Lower leg skin (tissue), 4 donors: Measurements from ENCODE around the gene MVB12B. TPM values are rescaled to one million over a fixed set of nuclear protein-coding genes. Genes with fewer than 3 reads are reported as not detected.
A peak's percentile ranks its signal among the peaks of the same experiment; 100 is the strongest.

Source experiments
- DNase-seq, 2 donors: peaks; one replicate each; pipeline ENCODE4 v3.0.0-alpha.2; 2019; ENCODE audit warnings: low spot score in 2 of 2
- H3K4me3 ChIP-seq: fragments of 200-600 bp; sonication (generic); 2 replicates; pipeline ENCODE4 v1.5.1; 2017; ENCODE audit warnings: mild to moderate bottlenecking, low read depth; ENCODE audit not compliant: poor library complexity, severe bottlenecking
- POLR2A ChIP-seq, 2 donors: fragments of 450-650 bp; IDR thresholded peaks; one replicate each; pipeline ENCODE4 v1.6.1; 2016 to 2017; ENCODE audit warnings: antibody characterized with exemption in 2 of 2, mild to moderate bottlenecking in 1 of 2, moderate library complexity in 1 of 2
- WGBS, 2 donors: methylation state at CpG; one replicate each; pipeline ENCODE4 v1.1.5; 2018; 5-methylcytosine and 5-hydroxymethylcytosine counted together
- intact Hi-C: fragments of 100-400 bp; cut with DNase I; formaldehyde crosslinking; loops from one replicate; pipeline ENCODE4 v1.15.0; 2023; ENCODE audit warnings: low total_unique reads
- total RNA-seq, 4 donors: library from RNA; depleted of rRNA; stranded (reverse); fragments of >200 nt; gene quantifications; one replicate each; pipeline ENCODE4 v1.1.0, GENCODE V29; 2016
- TF ChIP-seq, protein P1 (sequence below), 3 donors: fragments of 450-650 bp; IDR thresholded peaks; one replicate each; pipeline ENCODE4 v1.5.1; 2016; ENCODE audit warnings: antibody characterized with exemption in 3 of 3, mild to moderate bottlenecking in 3 of 3, moderate library complexity in 2 of 3

MVB12B gene
- total RNA-seq, 4 donors from 2014 or later = 8.6 to 12.5 (median 10.9) TPM

DNA sequence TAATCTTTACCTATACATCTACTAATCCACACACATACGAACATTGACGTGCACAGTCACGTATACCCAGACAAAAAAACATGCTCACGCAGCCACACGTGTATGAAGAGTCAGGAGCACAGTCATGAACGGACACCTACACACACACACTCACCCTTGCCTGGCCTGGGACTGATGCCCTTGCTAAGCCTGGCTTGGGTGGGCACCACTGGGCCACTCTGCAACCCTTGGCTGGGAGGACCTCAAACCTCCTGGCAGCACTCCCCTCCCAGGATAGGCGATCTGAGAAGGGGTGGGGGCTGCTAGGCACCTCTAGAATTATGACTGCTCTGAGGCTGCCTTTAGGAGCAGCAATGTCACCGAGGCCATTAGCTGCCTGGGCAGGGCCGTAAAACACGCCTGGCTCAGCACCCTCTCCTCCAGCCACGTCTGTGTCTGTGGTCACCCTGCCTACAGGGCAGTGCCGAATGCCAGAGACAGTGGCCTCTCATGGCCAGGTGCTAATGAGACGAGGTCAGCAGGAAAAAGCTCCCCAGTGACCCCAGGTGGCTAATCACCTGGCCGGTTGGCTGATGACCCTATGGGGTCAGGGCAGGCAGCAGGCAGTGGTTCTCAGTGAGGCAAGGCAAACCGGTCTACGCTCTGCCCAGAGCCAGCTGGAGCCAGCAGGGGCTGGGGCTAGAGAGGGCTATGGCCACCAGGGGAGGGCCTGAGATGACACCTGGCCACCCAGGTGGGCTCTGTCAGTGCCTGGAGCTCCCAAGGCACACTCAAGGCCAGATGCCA is 33.7 kb upstream of the MVB12B start:
- WGBS, 2 donors = 63 to 77% methylated on average over 8 to 16 of the region's 16 CpGs
- H3K4me3 ChIP-seq = no peak overlapping the region
- TF ChIP-seq, protein P1, sequence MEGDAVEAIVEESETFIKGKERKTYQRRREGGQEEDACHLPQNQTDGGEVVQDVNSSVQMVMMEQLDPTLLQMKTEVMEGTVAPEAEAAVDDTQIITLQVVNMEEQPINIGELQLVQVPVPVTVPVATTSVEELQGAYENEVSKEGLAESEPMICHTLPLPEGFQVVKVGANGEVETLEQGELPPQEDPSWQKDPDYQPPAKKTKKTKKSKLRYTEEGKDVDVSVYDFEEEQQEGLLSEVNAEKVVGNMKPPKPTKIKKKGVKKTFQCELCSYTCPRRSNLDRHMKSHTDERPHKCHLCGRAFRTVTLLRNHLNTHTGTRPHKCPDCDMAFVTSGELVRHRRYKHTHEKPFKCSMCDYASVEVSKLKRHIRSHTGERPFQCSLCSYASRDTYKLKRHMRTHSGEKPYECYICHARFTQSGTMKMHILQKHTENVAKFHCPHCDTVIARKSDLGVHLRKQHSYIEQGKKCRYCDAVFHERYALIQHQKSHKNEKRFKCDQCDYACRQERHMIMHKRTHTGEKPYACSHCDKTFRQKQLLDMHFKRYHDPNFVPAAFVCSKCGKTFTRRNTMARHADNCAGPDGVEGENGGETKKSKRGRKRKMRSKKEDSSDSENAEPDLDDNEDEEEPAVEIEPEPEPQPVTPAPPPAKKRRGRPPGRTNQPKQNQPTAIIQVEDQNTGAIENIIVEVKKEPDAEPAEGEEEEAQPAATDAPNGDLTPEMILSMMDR (IDR thresholded peaks at IDR 0.05) = no peak
- no peak for TF ChIP-seq POLR2A (IDR thresholded peaks at IDR 0.05)
- intact Hi-C loops = no loop called here
- DNase-seq = peak in 1 of 2 donors; percentile 75

DNA sequence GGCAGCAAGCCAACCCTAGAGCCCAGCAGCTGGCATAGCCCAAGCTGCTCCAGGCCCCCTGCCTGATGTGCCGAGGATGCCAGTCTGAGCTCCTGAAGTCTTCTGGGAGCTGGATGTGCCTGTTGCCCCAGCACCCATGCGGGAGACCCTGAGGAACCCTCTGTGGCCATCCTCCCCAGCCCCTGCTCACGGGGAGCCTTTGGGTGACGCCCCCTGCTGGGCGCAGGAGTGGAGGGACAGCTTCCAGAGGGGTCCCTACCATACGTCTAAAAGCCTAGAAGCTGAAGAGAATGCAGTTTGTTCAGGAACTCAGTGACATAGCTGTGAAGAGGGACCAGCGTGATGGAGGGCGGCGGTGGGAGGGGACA is 33.1 kb upstream of the MVB12B start:
- TF ChIP-seq, protein P1 (IDR thresholded peaks at IDR 0.05) = no peak
- TF ChIP-seq POLR2A (IDR thresholded peaks at IDR 0.05) = no peak
- DNase-seq = peak in 1 of 2 donors; percentile 60
- intact Hi-C loops = no loop called here
- no peak overlapping the region for H3K4me3 ChIP-seq
- 80 to 84% methylated on average over 7 to 9 of the region's 9 CpGs for WGBS, 2 donors

DNA sequence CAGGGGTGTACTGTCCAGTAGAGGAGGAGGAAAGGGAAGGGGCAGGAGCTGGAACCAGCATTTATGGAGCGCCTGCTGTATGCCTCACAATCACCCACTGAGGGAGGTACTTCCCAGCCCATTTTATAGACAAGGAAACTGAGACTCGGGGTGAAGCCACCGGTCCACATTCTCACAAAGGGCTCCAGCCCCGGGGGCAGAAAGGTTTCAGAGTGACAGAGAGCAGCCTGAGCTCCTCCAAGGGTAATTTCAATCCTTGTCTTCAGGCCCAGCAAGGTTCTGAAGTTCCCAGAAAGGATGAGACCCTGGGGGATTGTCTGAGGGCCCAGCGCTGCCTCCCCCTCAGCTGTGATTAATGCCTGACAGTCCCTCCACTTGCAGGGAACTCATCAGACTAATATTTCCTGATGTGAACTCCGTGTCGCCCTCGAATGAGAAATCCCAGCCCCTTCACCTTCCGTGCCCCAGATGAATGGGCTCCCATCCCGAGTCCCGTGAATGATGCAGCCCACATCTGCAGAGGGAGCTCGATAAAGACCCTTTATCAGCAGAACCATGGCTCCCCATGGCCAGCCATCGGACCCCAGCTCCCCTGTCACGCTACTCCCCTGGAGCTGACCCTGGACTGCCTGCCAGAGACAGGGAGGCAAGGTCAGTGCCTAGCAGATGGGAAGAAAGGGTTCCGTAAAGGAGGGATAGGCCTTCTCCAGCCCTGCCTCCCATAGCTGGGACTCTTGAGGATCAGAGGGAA is 32.1 kb upstream of the MVB12B start:
- peak in 1 of 2 donors; percentile 76 for DNase-seq
- 85 to 89% methylated on average over 15 of the region's 15 CpGs for WGBS, 2 donors
- H3K4me3 ChIP-seq = no peak overlapping the region
- intact Hi-C loops = no loop called here
- no peak for TF ChIP-seq POLR2A (IDR thresholded peaks at IDR 0.05)
- TF ChIP-seq, protein P1 (IDR thresholded peaks at IDR 0.05) = no peak

DNA sequence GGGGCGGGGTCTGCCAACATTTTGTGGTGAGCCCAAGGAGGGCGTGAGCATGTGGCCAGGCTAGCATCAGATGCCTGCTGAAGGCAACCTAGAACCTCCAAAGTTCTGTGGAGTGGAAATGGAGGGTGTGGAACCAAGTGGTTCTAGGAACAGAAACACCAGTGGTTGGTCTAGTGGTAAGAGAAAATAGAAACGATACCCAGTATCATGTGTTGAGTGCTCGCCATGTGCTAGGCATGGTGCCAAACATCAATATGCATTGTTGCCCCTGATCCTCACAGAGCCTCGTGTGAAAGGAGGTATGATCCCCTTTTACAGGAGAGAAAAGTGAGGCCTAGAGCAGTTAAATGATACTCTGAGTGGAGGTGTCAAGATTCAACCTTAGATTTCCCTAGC is 31.5 kb upstream of the MVB12B start:
- H3K4me3 ChIP-seq = no peak overlapping the region
- intact Hi-C loops = no loop called here
- WGBS, 2 donors = 65 to 83% methylated on average over 5 of the region's 5 CpGs
- TF ChIP-seq, protein P1 (IDR thresholded peaks at IDR 0.05) = no peak
- TF ChIP-seq POLR2A (IDR thresholded peaks at IDR 0.05) = no peak
- no peak for DNase-seq

DNA sequence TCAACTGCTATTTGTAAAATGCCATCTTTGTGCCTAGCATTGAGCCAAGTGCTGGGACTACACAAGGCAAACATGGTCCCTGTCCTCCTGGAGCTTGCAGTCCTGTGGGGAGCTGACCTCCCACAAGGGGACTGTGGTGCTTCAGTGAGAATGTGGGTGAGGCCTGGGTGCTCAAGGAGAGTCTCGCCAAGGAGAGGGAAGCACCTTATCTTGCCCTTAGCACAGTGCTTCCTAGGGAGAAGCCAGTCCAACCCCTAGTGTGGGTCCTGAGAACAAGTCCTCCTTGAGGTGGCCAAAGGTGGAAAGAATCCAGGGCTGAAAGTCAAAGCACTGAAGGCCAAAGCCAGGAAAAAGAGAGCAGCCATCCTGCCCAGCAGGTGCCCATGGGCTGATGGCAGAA is 31.1 kb upstream of the MVB12B start:
- intact Hi-C loops = no loop called here
- no peak overlapping the region for H3K4me3 ChIP-seq
- TF ChIP-seq, protein P1 (IDR thresholded peaks at IDR 0.05) = no peak
- no peak for TF ChIP-seq POLR2A (IDR thresholded peaks at IDR 0.05)
- 92 to 100% methylated on average over 1 of the region's 1 CpG for WGBS, 2 donors
- DNase-seq = peak in 1 of 2 donors; percentile 3
